IPS-NIHi11 (cell line): Measurements from ENCODE around the gene KLHL40.

Experiments used
- DNase-seq: peaks from one replicate; pipeline ENCODE4 v3.0.0; 2012; ENCODE audit warnings: mixed read lengths, low spot score

Gene KLHL40

GRCh38 chr3:42685363-42685881 is at the start of gene KLHL40:
Gene KLHL40 (plus strand): TSS chr3:42685537. CDS start chr3:42685619, 82 bp downstream.
- DNase-seq = no peak

- no peak for DNase-seq
Measured at GRCh38 chr3:42637001-42637400, 48.3 kb upstream of the KLHL40 start.

- no peak for DNase-seq
Measured at GRCh38 chr3:42638339-42638842, 46.9 kb upstream of the KLHL40 start.

GRCh38 chr3:42639192-42639591 is 46.1 kb upstream of the KLHL40 start:
- no peak for DNase-seq

- DNase-seq = no peak
Measured at GRCh38 chr3:42640129-42640528, 45.2 kb upstream of the KLHL40 start.

- no peak for DNase-seq
Measured at GRCh38 chr3:42640771-42641370, 44.5 kb upstream of the KLHL40 start.

GRCh38 chr3:42647821-42648459 is 37.4 kb upstream of the KLHL40 start:
- DNase-seq = peak; percentile 27

- no peak for DNase-seq
Measured at GRCh38 chr3:42649006-42649405, 36.3 kb upstream of the KLHL40 start.

GRCh38 chr3:42649783-42650182 is 35.6 kb upstream of the KLHL40 start:
- DNase-seq = no peak

- DNase-seq = no peak
Measured at GRCh38 chr3:42651248-42652091, 33.9 kb upstream of the KLHL40 start.

GRCh38 chr3:42652251-42652610 is 33.1 kb upstream of the KLHL40 start:
- DNase-seq = no peak

GRCh38 chr3:42652611-42653302 is 32.6 kb upstream of the KLHL40 start:
- DNase-seq = peak; percentile 35

GRCh38 chr3:42653303-42653559 is 32.1 kb upstream of the KLHL40 start:
- DNase-seq = no peak

- DNase-seq = peak; percentile 50
Measured at GRCh38 chr3:42653560-42654330, 31.6 kb upstream of the KLHL40 start, which contains the start of gene ZBTB47. Gene ZBTB47 (plus strand): TSS chr3:42653697. CDS start chr3:42658356, 4,659 bp downstream.

GRCh38 chr3:42654331-42655201 is 30.8 kb upstream of the KLHL40 start:
- DNase-seq = peak; percentile 91

- peak; percentile 50 for DNase-seq
Measured at GRCh38 chr3:42655331-42655888, 29.9 kb upstream of the KLHL40 start.

- DNase-seq = no peak
Measured at GRCh38 chr3:42655980-42656679, 29.2 kb upstream of the KLHL40 start.

- no peak for DNase-seq
Measured at GRCh38 chr3:42656680-42657610, 28.4 kb upstream of the KLHL40 start.
